Measurements from ENCODE around the gene AMPD2. TPM values are rescaled to one million over a fixed set of nuclear protein-coding genes. Genes with fewer than 3 reads are reported as not detected.

AMPD2 gene
- total RNA-seq: 10 to 100 TPM; 30.9 to 62.1 (median 40.7) TPM

- 0 to 1% methylated on average over 28 to 43 of the region's 47 CpGs for WGBS, 2 donors
- intact Hi-C loops (cut with DNase I; ENCODE audit: low total_unique reads): loop anchor here (10.0 kb wide), 2 partner anchors 55 to 75 kb away; partner anchors contain the start of gene GNAI3
- TF ChIP-seq POLR2A (IDR thresholded peaks at IDR 0.05): no peak
- TF ChIP-seq, protein P1, sequence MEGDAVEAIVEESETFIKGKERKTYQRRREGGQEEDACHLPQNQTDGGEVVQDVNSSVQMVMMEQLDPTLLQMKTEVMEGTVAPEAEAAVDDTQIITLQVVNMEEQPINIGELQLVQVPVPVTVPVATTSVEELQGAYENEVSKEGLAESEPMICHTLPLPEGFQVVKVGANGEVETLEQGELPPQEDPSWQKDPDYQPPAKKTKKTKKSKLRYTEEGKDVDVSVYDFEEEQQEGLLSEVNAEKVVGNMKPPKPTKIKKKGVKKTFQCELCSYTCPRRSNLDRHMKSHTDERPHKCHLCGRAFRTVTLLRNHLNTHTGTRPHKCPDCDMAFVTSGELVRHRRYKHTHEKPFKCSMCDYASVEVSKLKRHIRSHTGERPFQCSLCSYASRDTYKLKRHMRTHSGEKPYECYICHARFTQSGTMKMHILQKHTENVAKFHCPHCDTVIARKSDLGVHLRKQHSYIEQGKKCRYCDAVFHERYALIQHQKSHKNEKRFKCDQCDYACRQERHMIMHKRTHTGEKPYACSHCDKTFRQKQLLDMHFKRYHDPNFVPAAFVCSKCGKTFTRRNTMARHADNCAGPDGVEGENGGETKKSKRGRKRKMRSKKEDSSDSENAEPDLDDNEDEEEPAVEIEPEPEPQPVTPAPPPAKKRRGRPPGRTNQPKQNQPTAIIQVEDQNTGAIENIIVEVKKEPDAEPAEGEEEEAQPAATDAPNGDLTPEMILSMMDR (IDR thresholded peaks at IDR 0.05): no peak
- H3K4me3 ChIP-seq (ENCODE audit: low read depth, poor library complexity, severe bottlenecking): peak within 1 kb of the TSS; percentile 44
- peak; percentile 61 to 96 for DNase-seq (ENCODE audit: low spot score in 2 of 2)
These were observed at the start of gene AMPD2, which contains the start of gene GNAT2 for GRCh38 chr1:109619576-109620400. AMPD2 (plus strand) TSS chr1:109619837; CDS start chr1:109621176, 1,339 bp downstream. GNAT2 (minus strand) TSS chr1:109619616; CDS start chr1:109612870, 6,746 bp downstream.

GRCh38 chr1:109570414-109570813, 49.2 kb upstream of the AMPD2 start:
- no peak overlapping the region for H3K4me3 ChIP-seq (ENCODE audit: low read depth, poor library complexity, severe bottlenecking)
- 40 to 48% methylated on average over 3 of the region's 3 CpGs for WGBS, 2 donors
- intact Hi-C loops (cut with DNase I; ENCODE audit: low total_unique reads): no loop called here
- DNase-seq (ENCODE audit: low spot score in 2 of 2): no peak
- TF ChIP-seq POLR2A (IDR thresholded peaks at IDR 0.05): no peak
- TF ChIP-seq, protein P1 (IDR thresholded peaks at IDR 0.05): no peak

GRCh38 chr1:109573785-109574184, 45.9 kb upstream of the AMPD2 start:
- 78 to 80% methylated on average over 2 of the region's 2 CpGs for WGBS, 2 donors
- intact Hi-C loops (cut with DNase I; ENCODE audit: low total_unique reads): no loop called here
- no peak for TF ChIP-seq POLR2A (IDR thresholded peaks at IDR 0.05)
- TF ChIP-seq, protein P1 (IDR thresholded peaks at IDR 0.05): no peak
- no peak overlapping the region for H3K4me3 ChIP-seq (ENCODE audit: low read depth, poor library complexity, severe bottlenecking)
- no peak for DNase-seq (ENCODE audit: low spot score in 2 of 2)

GRCh38 chr1:109578947-109579443, 40.6 kb upstream of the AMPD2 start:
- TF ChIP-seq, protein P1 (IDR thresholded peaks at IDR 0.05): no peak
- TF ChIP-seq POLR2A (IDR thresholded peaks at IDR 0.05): no peak
- no peak overlapping the region for H3K4me3 ChIP-seq (ENCODE audit: low read depth, poor library complexity, severe bottlenecking)
- no peak for DNase-seq (ENCODE audit: low spot score in 2 of 2)
- WGBS, 2 donors: 72 to 77% methylated on average over 3 of the region's 3 CpGs
- intact Hi-C loops (cut with DNase I; ENCODE audit: low total_unique reads): no loop called here

GRCh38 chr1:109579491-109579890, 40.1 kb upstream of the AMPD2 start:
- no peak for DNase-seq (ENCODE audit: low spot score in 2 of 2)
- 73% methylated on average over 1 of the region's 1 CpG for WGBS, 2 donors
- intact Hi-C loops (cut with DNase I; ENCODE audit: low total_unique reads): no loop called here
- no peak overlapping the region for H3K4me3 ChIP-seq (ENCODE audit: low read depth, poor library complexity, severe bottlenecking)
- TF ChIP-seq POLR2A (IDR thresholded peaks at IDR 0.05): no peak
- TF ChIP-seq, protein P1 (IDR thresholded peaks at IDR 0.05): no peak
